UCSD-AML1 (cell line): Measurements from ENCODE around the gene ANKRD2.
"Not testable (repeated sequence)": the region's sequence is repeated elsewhere in the genome, so short reads cannot be mapped to it uniquely, and the experiment has no call there.

Experiments used
- DNase-seq: peaks from one replicate; lab custom pipeline; 2025; ENCODE audit not compliant: unreplicated experiment; lab: John Stamatoyannopoulos, UW

Gene ANKRD2

DNA sequence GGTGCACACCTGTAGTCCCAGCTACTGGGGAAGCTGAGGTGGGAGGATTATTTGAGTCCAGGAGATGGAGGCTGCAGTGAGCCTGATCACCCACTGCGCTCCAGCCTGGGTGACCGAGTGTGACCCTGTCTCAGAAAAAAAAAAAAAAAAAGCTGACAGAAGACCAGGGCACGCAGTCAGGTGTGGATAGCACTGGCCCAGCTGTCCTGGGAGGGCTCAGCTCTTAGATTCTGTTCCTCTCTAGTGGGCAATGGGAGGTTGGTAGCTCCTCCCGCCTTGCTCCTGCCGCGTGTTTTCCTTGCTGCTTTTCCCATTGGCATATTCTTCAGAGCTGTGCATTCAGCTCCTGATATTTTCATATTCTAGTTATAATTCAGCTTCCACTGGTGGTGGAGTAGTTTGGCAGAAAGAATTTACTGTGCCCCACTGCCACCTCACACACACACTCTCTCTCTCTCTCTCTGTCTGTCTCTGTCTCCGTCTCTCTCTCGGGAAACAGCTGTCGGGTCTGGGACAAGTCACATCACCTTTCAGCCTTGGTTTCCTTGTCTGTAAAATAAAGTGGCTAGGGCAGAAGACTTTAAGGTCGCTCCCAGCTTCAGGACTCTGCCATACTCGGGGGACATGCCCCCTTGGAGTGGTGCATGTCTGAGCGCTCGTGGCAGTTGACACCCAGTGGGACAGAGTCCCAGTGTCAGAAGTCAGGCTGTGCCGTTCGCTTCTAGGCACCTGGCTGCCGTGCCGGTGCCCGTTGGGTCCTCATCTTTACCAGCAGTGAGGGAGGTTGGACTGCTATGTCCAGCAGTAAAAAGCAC lies 25.9 kb upstream of the ANKRD2 start:
- DNase-seq, result no peak

DNA sequence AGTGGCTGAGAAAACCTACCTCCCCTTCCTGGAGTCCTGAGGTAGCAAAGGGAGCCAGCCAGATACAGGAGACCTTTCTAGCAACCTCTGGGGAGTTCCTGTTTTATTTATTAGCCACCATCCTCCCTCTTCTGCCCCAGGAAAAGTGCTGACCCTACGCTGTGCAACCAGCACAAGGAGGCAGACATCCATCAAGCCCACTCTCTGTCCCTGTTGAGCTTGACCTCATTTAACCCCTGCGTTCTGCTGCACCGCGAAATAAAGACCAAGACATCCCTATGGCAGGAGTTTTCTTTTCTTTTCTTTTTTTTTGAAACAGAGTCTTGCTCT lies 25.3 kb upstream of the ANKRD2 start:
- no peak for DNase-seq

GRCh38 chr10:97547962-97548361 lies 24.6 kb upstream of the ANKRD2 start:
- DNase-seq, result no peak

GRCh38 chr10:97548828-97549455 lies 23.6 kb upstream of the ANKRD2 start:
- no peak for DNase-seq

- no peak for DNase-seq
Measured at GRCh38 chr10:97549587-97550322, 22.8 kb upstream of the ANKRD2 start.

GRCh38 chr10:97550336-97551149 lies 22.0 kb upstream of the ANKRD2 start:
- no peak for DNase-seq

GRCh38 chr10:97551271-97551670 lies 21.3 kb upstream of the ANKRD2 start:
- no peak for DNase-seq

DNA sequence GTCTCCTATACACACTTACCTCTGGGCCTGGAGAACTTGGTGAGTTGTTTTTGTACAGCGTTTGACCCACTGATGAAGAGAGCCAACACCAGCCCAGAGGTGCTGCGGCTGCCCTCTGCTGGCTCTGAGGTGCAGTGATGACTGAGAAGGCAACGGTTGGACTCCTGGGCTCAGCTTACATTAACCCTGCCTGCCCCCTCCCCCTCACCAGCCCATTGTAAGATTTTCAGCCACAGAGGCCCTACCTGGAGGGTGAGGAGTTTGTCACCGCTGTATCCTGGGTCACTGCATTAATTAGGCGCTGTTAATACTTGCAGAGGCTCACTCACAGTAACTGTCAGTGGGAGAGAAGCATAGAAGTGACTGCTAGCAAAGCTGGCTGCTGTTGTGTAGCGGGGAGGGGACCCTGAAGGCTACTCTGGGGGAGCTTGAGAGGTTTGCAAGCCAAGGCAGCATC lies 19.0 kb upstream of the ANKRD2 start:
- peak; percentile 71 for DNase-seq

DNA sequence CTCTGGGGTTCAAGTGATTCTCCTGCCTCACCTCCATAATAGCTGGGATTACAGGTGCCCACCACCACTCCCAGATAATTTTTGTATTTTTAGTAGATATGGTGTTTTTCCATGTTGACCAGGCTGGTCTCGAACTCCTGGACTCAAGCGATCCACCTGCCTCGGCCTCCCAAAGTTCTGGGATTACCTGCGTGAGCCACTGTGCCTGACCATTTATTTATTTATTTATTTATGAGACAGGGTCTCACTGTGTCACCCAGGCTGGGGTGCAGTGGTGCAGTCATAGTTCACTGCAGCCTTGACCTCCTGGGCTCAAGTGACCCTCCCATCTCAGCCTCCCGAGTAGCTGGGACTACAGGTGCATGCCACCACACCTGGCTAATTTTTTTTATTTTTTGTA lies 18.2 kb upstream of the ANKRD2 start:
- DNase-seq, result not testable (repeated sequence)

DNA sequence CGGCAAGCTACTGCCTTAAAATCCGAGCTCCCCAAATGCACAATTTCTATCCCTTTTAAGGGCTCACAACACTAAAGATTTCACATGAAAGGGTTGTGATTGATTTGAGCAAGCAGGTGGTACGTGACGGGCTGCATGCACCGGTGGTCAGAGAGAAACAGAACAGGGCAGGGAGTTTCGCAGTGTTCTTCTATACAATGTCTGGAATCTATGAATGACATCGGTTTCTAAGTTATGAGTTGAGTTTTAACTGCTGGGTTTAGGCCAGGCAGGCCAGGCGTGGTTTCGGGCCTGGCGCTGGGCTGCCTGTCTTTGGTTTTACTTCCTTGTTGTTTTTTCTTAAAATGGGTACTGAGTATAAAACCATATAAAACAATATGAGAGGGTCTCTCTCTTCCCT lies 17.0 kb upstream of the ANKRD2 start:
- DNase-seq, result not testable (repeated sequence)

DNA sequence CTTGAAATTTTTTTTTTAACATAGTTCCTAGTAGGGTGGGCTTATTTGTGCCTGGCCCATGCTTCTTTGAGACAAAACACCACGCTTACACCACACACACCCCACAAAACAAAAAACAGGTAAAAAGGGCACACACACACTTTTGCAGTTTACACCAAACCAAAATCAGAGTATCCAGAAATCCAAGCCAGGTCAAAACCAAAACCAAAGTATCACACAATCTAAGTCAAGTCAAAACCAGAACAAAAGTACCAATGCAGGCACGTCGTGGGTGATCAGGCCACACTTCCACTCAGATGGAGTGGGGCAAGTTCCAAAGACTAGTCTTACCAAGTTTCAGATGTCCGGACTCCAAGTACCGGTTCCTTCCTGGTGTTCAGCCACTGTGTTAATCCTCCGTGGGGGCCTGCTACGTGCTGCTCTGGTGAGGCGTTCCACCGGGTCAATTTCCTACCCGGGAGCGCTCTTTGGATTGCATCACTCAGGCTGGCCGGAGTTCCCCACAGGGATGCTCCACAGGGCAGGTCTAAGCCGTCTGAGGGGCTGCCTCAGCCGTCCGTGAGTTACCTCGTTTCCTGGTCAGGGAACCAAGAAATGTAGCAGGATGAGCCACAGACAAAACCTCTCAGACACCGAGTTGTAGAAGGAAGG lies 11.7 kb upstream of the ANKRD2 start:
- DNase-seq, result not testable (repeated sequence)

- not testable (repeated sequence) for DNase-seq
Measured at GRCh38 chr10:97561386-97562077, 11.0 kb upstream of the ANKRD2 start.

DNA sequence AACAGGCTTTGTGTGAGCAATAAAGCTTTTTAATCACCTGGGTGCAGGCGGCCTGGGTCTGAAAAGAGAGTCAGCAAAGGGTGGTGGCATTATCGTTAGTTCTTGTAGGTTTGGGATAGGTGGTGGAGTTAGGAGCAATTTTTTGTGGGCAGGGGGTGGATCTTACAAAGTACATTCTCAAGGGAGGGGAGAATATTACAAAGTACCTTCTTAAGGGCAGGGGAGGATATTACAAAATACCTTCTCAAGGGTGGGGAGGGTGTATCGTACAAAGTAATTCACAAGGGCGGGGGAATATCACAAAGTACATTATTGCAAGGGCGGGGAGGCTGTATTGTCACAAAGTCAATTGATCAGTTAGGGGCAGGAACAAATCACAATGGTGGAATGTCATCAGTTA lies 10.2 kb upstream of the ANKRD2 start:
- not testable (repeated sequence) for DNase-seq

DNA sequence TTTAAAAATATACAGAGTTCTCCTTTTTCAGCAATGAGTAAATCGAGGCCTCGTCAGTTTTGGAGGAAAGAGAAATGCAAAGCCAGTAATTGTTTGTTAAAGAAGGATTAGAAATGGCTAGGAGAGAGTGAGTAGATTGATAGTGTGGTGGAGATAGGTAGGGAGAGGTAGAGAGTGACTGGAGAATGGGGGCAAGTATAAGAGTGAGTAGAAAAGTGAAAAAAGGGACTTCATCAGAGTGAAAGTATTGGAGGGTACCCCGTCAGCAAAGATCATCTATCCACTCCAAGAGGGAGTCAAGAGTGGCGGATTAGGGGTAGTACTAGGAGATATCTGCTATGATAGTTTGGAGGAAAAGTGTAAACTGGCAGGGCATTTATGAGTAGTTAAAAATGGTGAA lies 9.2 kb upstream of the ANKRD2 start:
- DNase-seq, result no peak

DNA sequence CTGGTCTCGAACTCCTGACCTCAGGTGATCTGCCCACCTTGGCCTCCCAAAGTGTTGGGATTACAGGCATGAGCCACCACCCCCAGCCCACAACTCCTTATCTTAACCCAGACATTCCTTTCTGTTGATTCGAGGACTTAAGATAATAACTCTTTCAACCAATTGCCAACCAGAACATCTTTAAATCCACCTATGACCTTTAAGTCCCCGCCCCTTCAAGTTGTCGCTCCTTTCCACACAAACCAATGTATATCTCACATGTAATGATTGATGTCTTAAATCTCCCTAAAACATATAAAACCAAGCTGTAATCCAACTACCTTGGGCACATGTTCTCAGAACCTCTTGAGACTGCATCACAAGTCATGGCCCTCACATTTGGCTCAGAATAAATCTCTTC lies 7.8 kb upstream of the ANKRD2 start:
- no peak for DNase-seq

DNA sequence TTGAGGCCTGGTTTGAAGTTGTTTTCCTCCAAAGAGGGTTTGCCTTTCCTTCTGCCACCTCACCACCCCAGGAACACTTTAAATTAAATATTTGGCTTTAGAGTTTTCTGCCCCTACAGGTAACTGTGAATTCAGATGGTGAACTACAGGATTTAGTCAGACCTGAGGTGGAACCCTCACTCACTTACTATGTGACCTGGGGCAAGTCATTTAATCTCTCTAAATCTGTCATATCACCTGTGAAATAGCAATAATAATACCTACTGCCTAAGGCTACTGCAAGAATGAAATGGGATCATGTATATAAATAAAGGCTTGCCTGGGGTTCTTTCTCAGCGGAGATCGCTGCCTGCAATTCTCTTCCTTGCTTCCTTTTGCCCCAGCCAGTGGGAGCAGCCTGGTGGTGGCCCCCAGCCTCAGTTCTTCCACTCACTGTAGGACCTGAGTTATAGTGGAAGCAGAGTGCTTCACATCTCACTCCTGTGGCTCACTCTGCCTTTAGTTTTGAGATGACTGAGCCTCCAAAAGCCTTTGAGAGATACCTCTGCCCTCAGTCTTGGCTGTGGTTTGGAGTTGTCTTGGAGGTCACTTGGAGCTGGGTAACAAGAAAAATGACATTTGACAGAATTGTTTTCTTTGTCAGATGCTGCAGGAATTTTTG lies 6.1 kb upstream of the ANKRD2 start:
- DNase-seq, result no peak

GRCh38 chr10:97567891-97568290 lies 4.7 kb upstream of the ANKRD2 start:
- DNase-seq, result no peak

- no peak for DNase-seq
Measured at GRCh38 chr10:97570146-97570788, 2.3 kb upstream of the ANKRD2 start.
